Loucy (cell line): ENCODE results near the gene CSNK1G1.
"Not testable (repeated sequence)": the region's sequence is repeated elsewhere in the genome, so short reads cannot be mapped to it uniquely, and the experiment has no call there.

Experiments used
- H2AFZ ChIP-seq: fragments of 200-600 bp; sonication (generic); 2 replicates; pipeline ENCODE4 v1.6.0; 2016; ENCODE audit warnings: antibody characterized with exemption, mild to moderate bottlenecking, low read length, moderate library complexity
- H3F3A ChIP-seq: fragments of 200-600 bp; 2 replicates; pipeline ENCODE4 v1.6.0; 2016; ENCODE audit warnings: antibody characterized with exemption, low read depth, mild to moderate bottlenecking
- H3K27me3 ChIP-seq: fragments of 200-600 bp; sonication (generic); 2 replicates; pipeline ENCODE4 v1.6.1; 2014; ENCODE audit warnings: low read length, mild to moderate bottlenecking; ENCODE audit not compliant: insufficient read depth, poor library complexity, severe bottlenecking
- H3K36me3 ChIP-seq: fragments of 200-600 bp; sonication (generic); 2 replicates; pipeline ENCODE4 v1.6.1; 2016; ENCODE audit warnings: low read length; ENCODE audit not compliant: insufficient read depth
- H3K4me1 ChIP-seq: fragments of 200-600 bp; sonication (generic); 2 replicates; pipeline ENCODE4 v1.5.1; 2014; ENCODE audit warnings: low read length, mild to moderate bottlenecking; ENCODE audit not compliant: insufficient read depth, poor library complexity, severe bottlenecking
- H3K4me2 ChIP-seq: fragments of 200-600 bp; sonication (generic); 2 replicates; pipeline ENCODE4 v1.6.0; 2014; ENCODE audit warnings: antibody characterized with exemption, low read length, low read depth, mild to moderate bottlenecking; ENCODE audit not compliant: poor library complexity, severe bottlenecking
- H3K4me3 ChIP-seq: fragments of 200-600 bp; sonication (generic); 2 replicates; pipeline ENCODE4 v1.5.1; 2014; ENCODE audit warnings: low read length, mild to moderate bottlenecking, mixed read lengths; ENCODE audit not compliant: poor library complexity, severe bottlenecking
- H3K79me2 ChIP-seq: fragments of 200-600 bp; sonication (generic); 2 replicates; pipeline ENCODE4 v1.6.1; 2014; ENCODE audit warnings: low read length; ENCODE audit not compliant: insufficient read depth
- H3K9ac ChIP-seq: fragments of 200-600 bp; sonication (generic); 2 replicates; pipeline ENCODE4 v1.6.0; 2014; ENCODE audit warnings: mild to moderate bottlenecking, low read depth, low read length, moderate library complexity; ENCODE audit not compliant: poor library complexity, severe bottlenecking
- H3K9me2 ChIP-seq: fragments of 200-600 bp; sonication (generic); replicated peaks from 2 replicates; pipeline ENCODE4 v1.6.1; 2016; ENCODE audit warnings: low read depth, low read length, mixed read lengths
- H3K9me3 ChIP-seq: fragments of 200-600 bp; sonication (generic); 2 replicates; pipeline ENCODE4 v1.6.1; 2014; ENCODE audit warnings: mild to moderate bottlenecking, antibody characterized with exemption, low read length, low read depth; ENCODE audit not compliant: insufficient read depth
- H4K20me1 ChIP-seq: fragments of 200-600 bp; sonication (generic); 2 replicates; pipeline ENCODE4 v1.6.0; 2014; ENCODE audit warnings: antibody characterized with exemption, low read length, mild to moderate bottlenecking; ENCODE audit not compliant: insufficient read depth, poor library complexity, severe bottlenecking
- CTCF ChIP-seq: fragments of 200-600 bp; sonication (generic); conservative IDR thresholded peaks from 2 replicates; pipeline ENCODE4 v1.5.1; 2014; ENCODE audit warnings: mild to moderate bottlenecking, antibody characterized with exemption, low read length
- EZH2phosphoT487 ChIP-seq: fragments of 200-600 bp; IDR thresholded peaks from 2 replicates; pipeline ENCODE4 v1.6.1; 2018; ENCODE audit warnings: antibody characterized with exemption, mild to moderate bottlenecking, moderate library complexity, borderline replicate concordance

The CSNK1G1 gene

GRCh38 chr15:64222573-64223366 lies 133.2 kb downstream of the CSNK1G1 start:
- Histone ChIP-seq H3K9me2 (no peaks in the 10 kb centered on the region), H3K4me1 (peaks cover 28% of the 10 kb centered on the region), H3F3A (no peaks in the 10 kb centered on the region), H3K9me3 (no peaks in the 10 kb centered on the region), H2AFZ (no peak overlapping the region), H4K20me1 (no peaks in the 10 kb centered on the region), H3K4me3 (peak overlapping the region; percentile 50), H3K9ac (peak overlapping the region; percentile 59), H3K79me2 (peaks cover 83% of the 10 kb centered on the region; the same call in 1 of the 2 replicates), H3K27me3 (no peaks in the 10 kb centered on the region), H3K36me3 (peaks cover 7% of the 10 kb centered on the region; the same call in 1 of the 2 replicates), H3K4me2 (peak overlapping the region; percentile 71)
- no peak for TF ChIP-seq CTCF
- TF ChIP-seq EZH2phosphoT487 = no peak

- not testable (repeated sequence) for H3K27me3 ChIP-seq, H3K9ac ChIP-seq, H3K9me2 ChIP-seq, H2AFZ ChIP-seq, H3K36me3 ChIP-seq, H3K4me2 ChIP-seq, H3K4me3 ChIP-seq, H4K20me1 ChIP-seq, H3K9me3 ChIP-seq, H3F3A ChIP-seq
- Histone ChIP-seq H3K79me2 (peaks cover 82% of the 10 kb centered on the region; the same call in 1 of the 2 replicates), H3K4me1 (peaks cover 31% of the 10 kb centered on the region)
Observed at GRCh38 chr15:64221911-64222310, 134.1 kb downstream of the CSNK1G1 start.

- not testable (repeated sequence) for H2AFZ ChIP-seq, H3K4me3 ChIP-seq
Observed at GRCh38 chr15:64217429-64217750, 138.6 kb downstream of the CSNK1G1 start.

GRCh38 chr15:64216730-64217428 lies 139.1 kb downstream of the CSNK1G1 start:
- no peaks in the 10 kb centered on the region for H3K9me3 ChIP-seq
- H3K9me2 ChIP-seq = no peaks in the 10 kb centered on the region
- peaks cover 49% of the 10 kb centered on the region; the same call in 1 of the 2 replicates for H3K79me2 ChIP-seq
- no peak overlapping the region for H3K4me3 ChIP-seq
- H3K4me1 ChIP-seq = peaks cover 37% of the 10 kb centered on the region
- H3F3A ChIP-seq = peaks cover 6% of the 10 kb centered on the region; the same call in 1 of the 2 replicates
- TF ChIP-seq EZH2phosphoT487 (no peak), CTCF (no peak)
- H3K9ac ChIP-seq = no peak overlapping the region
- H3K36me3 ChIP-seq = peaks cover 29% of the 10 kb centered on the region
- H3K4me2 ChIP-seq = no peak overlapping the region
- no peaks in the 10 kb centered on the region for H4K20me1 ChIP-seq
- H3K27me3 ChIP-seq = no peaks in the 10 kb centered on the region
- no peak overlapping the region for H2AFZ ChIP-seq

More at GRCh38 chr15:64217429-64217750, 138.6 kb downstream of the CSNK1G1 start:
- not testable (repeated sequence) for H3K4me2 ChIP-seq, H3K27me3 ChIP-seq, H3K9me3 ChIP-seq, H3K9ac ChIP-seq, H3K9me2 ChIP-seq, H4K20me1 ChIP-seq, H3F3A ChIP-seq
- H3K4me1 ChIP-seq = peaks cover 33% of the 10 kb centered on the region
- H3K79me2 ChIP-seq = peaks cover 53% of the 10 kb centered on the region; the same call in 1 of the 2 replicates
- peaks cover 29% of the 10 kb centered on the region for H3K36me3 ChIP-seq
